COLO829 (cell line): ENCODE measurements around the gene CMTM3.
"Not testable (repeated sequence)": the region's sequence is repeated elsewhere in the genome, so short reads cannot be mapped to it uniquely, and the experiment has no call there.

ENCODE experiments used
- DNase-seq: peaks from one replicate; pipeline ENCODE4 v3.0.0; 2012; ENCODE audit warnings: low spot score

The CMTM3 gene

DNA sequence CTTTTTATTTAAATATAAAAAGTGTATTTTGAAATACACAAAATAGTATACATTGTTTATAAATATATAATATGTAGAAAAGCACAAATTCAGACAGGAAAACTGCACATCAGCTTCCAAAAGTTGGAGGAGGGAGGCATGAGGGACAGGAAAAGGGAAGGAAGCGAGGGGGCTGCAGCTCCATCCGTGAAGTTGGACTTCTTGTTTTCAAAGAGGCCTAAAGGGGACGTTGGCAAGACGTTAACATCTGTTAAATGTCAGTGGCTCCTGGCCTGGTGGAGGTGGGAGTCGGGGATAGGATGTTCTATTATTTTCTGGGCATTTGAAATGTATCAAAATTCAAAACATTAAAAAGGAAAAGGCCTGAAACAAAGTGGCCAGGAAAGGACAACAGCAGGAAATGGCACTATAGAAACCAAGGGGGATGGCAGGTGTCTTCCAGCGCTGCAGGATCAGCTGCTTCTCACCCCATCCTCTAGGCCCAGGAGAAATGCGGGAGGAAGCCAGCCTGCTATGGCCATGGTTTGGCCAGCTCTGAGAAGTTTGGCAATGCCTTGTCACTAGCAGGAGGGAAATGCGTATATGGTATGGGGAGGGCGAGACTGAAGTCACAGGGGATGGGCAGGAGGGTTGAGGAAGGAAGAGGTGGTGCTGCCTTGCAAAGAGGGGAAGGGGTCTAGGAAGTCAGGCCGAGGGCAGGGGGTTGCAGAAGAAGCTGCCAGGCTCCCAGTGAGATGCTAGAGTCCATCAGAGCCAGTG, 18.8 kb upstream of the CMTM3 start:
- no peak for DNase-seq

DNA sequence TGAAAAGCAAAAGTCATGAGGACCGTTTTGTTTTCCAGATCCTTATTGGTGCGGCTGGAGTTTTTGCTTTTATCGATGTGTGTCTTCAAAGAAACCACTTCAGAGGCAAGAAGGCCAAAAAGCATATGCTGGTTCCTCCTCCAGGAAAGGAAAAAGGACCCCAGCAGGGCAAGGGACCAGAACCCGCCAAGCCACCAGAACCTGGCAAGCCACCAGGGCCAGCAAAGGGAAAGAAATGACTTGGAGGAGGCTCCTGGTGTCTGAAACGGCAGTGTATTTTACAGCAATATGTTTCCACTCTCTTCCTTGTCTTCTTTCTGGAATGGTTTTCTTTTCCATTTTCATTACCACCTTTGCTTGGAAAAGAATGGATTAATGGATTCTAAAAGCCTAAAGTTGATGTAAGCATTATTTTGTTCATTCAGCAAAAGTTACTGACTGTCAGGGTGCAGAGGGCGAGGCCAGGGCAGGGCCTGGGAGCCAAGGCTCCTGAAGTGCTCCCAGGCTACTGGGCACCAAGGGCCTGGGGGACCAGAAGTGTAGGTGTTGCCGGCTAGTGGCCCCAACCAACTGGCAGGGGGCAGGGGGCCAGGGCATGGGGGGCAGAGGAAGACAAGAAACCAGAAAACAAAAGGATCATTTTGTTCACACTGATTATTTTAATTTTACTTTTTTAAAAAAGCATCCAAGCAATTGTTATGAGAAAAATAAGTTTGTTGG, 16.5 kb upstream of the CMTM3 start:
- DNase-seq = no peak

DNA sequence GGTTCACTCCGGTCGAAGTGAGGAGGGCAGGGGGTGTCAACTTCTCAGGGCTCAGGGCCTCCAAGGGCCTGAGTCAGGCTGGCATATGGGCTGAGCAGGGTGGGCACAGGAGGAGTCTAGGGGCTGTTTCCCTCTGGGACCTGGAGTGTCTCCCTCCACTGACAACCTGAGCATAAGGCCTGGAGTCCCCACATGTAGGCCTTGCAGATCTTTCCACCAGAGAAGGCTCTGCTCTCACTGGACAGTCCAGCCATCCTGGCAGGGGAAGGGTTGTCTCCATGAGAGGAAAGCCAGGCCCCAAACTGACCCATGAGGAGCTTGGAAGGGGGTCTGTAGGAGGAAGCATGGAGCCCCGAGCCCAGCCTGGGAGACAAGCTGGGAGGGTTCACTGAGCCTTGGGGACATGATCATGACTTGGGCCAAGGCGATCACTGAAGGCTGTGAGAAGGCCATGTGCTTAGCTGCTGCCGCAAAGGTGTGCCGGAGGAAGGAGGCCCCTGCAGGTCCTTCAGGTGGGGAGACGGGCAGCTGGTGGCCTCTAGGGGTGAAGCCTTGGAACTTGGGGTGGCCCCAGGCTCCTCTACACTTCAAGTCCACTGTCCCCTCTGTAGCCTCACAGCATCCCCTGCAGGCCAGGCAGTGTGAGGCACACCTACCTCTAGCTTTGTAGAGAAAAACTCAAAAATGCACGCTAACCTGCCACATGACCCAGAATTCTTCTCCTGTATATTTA, 15.4 kb upstream of the CMTM3 start:
- DNase-seq = no peak

DNA sequence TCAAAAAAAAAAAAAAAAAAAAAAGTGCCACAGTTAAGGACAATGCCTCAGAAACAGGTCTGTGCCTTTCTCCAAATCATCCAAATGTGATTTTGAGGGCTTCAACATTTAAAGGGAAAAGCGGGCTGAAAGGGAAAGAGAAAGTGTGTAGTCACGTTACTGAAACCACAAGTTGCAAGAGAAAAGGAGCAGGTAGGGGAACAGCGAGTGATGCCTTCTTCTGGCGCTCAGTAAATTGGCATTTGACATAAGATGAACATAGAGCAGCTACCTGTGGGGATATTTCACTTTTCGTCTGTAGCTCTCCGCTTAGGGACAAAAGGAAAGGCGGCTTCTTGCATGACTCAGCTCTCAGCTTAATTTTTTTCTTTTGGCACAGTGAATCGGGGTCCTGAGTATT, 14.2 kb upstream of the CMTM3 start:
- no peak for DNase-seq

DNA sequence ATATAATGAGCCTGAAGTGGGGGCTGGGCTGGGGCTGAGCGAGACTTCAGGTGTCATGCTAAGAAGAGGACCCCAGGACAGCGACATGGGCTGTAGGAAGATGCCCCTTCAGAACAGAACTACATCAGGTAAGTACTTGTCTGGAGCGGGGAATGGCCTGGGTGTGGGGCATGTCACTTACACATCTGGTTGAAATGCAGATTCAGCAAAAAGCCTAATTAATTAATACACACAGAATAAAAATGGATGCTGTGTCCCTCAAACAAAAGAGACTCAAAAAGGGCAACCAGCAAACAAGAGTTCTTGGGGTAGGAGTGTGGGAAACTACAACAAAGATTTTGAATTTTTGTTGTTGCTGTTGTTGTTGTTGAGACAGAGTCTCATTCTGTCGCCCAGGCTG, 13.5 kb upstream of the CMTM3 start:
- no peak for DNase-seq

DNA sequence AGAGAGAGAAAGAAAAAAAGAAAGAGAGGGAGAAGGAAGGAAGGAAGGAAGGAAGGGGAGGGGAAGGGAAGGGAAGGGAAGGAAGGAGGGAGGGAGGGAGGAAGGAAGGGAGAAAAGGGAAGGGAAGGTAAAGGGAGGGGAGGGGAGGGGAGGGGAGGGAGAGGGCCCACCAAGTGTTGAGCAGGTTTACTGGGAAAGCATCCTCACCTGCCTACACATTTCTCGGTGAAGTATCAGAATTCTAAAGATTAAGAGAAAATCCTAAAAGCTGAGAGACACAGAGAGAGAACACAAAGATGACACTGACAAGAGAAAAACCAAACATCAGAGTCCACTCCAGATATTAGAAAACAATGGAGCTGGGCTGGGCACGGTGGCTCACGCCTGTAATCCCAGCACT, 12.3 kb upstream of the CMTM3 start:
- DNase-seq = no peak

DNA sequence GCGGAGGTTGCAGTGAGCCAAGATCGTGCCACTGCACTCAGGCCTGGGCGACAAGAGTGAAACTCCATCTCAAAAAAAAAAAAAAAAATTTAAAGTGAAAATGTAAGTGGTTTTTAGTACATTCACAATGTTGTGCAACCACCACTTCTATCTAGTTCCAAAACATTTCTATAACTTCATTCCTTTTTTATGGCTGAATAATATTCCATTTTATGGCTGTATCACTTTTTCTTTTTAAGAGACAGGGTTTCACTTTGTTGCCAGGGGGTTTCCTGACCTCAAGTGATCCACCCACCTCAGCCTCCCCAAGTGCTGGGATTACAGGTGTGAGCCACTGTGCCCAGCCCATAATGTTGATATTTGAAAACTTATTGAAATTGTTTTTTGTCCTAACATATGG, 11.7 kb upstream of the CMTM3 start:
- no peak for DNase-seq

DNA sequence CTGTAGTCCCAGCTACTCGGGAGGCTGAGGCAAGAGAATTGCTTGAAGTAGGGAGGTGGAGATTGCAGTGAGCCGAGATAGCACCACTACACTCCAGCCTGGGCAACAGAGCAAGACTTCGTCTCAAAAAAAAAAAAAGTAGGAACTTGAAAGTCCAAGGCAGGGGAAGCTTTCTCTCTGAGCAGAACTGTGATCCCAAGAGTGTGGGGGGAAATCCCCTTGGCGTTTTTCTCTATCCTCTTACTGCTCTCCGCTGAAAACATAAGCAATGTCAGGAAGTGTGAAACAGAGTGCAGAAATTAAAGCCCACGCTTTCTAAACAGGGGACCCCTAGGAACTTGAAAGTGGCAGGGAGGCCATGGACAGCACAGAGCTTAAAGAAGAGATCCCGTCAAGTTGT, 9.8 kb upstream of the CMTM3 start:
- DNase-seq = no peak

DNA sequence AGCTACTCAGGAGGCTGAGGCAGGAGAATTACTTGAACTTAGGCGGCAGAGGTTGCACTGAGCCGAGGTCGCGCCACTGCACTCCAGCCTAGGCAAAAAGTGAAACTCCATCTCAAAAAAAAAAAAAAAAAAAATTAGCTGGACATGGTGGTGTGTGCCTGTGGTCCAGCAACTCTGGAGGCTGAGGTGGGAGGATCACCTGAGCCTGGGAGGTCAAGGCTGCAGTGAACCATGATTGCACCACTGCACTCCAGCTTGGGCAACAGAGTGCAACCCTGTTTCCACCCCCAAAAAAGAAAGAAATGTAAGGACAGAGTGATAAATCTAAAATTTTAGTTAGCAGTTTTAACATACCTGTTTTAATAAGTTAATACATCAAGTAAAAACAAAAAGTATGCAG, 7.9 kb upstream of the CMTM3 start:
- not testable (repeated sequence) for DNase-seq

DNA sequence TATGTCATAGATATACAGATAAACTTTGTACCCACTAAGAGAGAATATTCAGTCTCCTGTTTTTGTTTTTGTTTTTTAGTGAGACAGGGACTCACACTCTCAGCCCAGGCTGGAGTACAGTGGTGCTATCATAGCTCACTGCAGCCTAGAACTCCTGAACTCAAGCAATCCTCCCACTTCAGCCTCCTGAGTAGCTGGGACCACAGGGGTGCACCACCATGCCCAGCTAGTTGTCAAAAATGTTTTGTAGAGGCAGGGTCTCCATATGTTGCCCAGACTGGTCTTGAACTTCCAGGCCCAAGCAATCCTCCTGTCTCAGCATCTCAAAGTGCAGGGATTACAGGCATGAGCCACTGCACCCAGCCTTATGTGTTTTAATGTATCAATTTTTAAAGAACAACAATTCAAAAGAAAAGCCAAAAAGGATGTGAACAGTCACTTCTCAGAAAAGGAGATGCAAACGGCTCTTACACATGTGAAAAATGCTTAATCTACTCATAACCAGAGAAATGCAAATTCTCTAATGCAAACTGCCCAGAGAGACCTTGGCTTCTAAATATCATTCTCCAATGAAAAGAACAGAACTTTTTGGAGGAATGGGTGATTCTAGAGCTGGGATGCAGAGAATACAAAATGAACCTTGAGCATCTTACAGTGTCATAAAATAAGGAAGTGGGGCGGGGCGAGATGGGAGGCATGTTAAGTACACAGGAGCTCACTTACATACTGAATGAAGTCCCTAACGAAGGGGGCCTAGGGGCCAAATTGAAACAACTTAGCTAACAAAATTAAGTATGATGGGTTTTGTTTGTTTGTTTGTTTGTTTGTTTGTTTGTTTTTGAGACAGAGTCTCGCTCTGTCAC, 7.3 kb upstream of the CMTM3 start:
- DNase-seq = no peak

DNA sequence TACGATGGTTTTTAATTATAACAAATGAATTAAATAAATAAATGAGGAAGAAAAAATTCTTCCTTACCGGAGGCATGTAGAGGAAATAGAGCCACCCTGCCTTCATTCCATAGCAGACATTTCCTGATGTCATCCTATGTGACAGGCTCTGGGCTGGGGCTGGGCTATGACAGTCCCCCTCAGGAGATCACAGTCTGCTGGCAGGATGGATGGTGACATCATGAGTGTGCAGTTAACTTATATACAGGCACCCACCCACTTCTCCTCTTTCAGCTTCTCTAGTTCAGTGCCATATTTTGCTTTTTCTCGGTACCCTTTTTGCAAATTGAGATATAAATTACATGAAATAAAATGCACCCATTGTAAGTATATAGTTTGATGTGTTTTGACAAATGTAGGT, 6.4 kb upstream of the CMTM3 start:
- no peak for DNase-seq

DNA sequence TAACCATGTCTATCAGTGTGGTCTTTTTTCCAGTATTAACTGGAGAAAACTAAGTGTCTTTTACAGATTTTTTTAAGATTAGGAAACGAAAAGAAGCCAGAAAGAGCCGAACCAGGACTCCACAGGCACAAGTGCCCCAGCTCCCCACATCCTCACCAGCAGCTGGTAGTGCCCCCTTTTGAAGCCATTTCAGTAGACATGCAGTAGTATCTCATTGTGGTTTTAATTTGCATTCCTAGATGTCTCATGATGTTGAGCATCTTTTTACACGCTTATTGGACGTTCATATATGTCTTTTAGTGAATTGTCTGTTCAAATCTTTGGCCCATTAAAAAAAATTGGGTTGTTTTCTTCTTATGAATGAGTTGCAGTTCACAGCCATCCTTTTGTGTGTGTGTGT, 4.8 kb upstream of the CMTM3 start:
- no peak for DNase-seq

DNA sequence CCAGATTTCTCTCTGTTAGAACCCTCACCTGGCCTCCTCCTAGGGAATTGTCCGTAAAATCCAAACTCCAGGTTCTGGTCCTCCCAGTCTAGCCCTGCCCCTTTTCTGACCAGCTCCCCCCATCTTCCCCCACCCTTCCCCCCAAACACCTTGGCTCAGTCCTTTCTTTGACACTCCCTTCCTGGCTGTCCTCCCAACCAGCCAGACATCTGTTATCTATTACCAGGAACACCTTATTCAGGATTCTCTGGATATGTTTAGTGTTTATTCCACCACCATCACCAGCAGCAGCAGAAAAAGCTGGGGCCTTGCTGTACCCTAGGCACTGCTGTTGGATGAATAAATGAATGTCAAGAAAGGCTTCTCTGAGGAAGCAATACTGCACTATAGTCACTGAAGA, 4.0 kb upstream of the CMTM3 start:
- no peak for DNase-seq

DNA sequence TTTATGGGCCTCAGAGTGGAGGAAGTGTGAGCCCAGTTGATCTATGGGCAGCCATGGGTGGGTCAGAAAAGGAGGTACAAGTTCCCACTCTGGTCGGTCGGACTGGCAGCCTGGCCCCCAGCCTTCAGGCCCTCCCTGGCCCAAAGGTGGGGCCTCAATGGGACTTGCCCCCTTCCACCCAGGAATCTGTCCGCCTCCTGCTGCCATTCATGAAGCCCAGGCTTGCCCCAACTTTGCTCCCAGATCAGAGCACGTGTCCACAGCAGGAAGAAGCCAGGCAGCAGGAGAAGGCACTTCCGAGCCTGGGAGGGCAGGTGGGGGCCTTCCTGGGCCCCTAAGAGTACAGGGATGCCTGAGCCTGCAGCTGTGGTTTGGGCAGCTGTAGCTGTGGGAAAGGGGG, 3.0 kb upstream of the CMTM3 start:
- no peak for DNase-seq

DNA sequence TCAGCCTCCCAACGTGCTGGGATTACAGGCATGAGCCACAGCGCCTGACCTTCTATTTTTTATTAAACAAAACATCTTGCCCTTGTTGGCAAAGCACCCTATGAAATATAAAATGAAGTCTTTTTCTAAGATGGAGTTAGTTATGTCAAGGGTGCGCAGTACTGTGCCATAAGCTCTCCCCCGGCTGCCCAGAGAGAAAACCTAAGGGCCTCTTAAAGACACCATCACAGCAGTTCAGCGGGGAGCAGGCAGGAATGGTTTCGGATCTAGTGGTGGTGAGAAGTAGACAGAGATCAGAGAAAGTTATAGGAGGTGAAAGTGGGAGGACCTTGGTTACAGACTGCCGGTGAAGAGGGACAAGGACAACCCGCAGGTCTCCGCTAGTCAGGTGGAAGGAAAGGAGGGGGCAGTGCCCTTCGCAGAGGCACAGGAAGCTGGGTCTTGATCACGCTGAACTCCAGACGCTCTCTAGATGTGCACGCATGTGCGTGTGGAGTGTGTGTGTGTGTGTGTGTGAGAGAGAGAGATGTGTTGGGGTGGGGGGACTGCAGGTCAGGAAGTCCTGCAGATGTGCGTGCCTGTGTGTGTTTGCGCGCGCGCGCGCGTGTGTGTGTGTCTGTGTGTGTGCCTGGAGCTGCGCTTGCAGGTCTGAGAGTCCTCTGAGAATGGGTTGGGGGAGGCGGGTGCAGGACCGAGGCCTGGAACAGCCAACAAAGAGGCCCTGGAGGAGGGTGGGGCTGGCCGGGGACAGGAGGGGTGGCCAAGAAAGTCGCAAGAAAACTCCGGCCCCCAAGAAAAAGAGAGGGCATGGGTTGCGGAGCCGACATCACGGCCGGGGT, 748 bp upstream of the CMTM3 start:
- peak; percentile 40 for DNase-seq

DNA sequence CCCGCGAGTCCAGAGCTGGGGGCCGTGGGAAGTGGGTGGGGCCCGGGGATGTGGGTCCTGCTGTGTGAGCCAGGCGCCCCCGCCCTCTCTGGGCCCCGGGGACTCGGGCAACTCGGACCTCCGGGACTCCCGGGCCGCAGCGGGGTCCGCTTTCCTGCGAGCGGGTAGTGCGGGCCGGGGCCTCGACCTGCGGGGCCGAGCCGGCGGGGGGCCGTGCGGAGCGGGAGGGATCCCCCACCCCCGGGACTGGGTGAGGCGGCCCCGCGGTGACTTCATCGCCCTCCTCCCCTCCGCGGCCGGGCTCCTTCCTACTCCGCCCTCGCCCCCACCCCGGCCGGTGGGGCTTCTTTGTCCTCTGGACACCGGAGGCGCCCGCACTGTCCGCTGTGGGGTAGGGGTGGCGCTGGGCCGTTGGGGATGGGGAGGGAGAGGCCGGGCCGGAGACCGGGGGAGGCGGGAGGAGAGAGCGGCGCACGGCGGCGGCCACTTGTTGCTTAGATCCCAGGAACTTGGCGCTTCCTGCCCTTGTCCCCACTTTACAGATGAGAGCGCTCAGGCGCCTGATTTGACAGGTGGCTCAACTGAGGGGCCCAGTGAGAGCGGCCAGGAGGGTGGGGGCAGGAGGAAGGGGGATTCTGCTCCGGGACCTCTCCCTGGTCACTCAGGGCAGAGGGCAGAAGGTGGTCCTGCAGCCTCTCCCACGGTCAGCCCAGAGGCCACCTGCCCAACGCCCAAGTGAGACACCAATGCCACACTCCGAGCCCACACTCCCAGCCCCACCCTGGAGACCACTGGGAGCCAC, 874 bp downstream of the CMTM3 start:
- no peak for DNase-seq

DNA sequence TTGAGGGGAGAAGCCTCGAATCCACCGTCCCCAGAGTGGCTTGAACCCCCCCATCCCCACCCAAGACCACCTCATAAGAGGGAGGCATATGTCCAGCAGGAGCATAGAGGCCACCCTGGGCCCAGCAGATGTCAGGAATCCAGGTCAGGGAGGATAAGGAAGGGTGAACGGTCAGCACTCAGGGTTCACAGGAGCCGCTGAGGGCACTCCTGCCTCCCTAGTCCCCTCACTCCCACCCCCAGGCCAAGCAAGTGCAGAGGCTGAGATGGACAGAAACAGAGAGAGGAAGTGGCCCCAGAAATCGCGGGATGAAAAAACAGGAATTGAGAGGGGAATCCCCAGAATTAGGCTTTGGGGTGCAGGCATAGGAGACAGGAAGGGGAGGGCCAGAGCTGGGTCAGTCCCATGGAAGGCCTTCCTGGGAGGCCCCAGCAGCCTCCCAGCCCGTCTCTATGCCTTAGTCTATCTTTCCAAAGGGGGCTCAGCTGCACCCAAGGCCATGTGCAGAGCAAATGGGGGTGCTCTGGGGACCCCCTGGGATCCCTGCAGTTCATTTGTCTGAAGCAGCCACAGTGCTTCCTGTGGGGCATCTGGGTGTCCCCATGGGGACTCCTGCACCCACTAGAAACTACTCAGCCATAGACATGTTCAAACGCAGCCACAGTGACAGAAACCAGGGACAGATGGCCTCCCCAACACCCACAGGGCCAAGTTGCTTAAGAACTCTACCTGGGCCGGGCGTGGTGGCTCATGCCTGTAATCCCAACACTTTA, 1.7 kb downstream of the CMTM3 start:
- DNase-seq = no peak

DNA sequence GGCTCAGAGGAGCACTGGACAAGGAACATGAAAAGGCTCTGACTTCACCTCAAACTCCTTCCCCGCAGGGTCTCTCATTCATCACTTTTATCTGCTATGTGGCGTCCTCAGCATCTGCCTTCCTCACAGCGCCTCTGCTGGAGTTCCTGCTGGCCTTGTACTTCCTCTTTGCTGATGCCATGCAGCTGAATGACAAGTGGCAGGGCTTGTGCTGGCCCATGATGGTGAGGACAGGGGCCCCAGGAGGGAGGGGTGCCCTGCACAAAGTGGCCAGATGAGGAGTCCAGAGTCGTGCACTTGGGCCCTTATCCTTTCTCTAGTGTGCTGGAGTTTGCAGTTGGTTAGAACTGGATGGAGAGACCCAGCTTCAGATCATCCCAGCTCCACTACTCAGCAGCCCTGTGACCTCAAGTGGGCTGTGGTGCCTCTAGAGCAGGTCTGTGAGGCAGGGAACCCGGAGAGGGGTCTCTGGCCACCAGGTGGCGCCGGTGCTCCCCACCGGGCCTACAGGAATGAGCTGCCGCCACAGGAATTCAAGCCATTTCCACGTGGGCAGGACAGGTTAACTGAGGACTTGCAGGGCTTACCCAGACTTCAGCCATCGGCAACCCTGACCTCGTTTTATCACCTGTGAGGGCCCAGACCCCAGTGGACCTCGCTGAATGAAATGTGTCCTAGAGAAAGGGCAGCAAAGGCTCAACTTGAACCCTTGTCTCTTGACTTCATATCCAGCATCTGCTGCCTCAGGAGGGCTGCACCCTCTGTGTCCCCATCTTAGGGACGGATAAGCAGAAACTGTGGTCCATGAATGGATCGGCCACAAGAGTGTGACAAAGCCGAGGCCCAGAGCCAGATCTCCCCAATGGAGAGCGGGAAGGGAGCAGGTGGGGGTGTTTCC, 4.0 kb downstream of the CMTM3 start:
- peak; percentile 73 for DNase-seq

DNA sequence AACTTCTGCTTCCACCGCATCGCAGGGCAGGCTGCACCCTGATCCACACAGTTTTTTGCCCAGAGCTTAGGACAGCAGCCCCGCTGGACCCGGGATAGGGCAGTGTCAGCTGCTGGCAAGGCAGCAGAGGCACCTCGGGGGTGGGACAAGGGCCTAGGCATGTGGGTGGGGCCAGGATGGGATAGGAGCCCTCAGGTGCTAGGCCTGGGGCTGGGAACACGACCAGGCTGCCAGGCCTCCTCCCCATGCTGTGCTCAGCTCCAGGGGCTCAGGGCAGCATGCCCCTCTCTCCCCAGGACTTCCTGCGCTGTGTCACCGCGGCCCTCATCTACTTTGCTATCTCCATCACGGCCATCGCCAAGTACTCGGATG, 4.6 kb downstream of the CMTM3 start:
- no peak for DNase-seq
